Activated T-helper 17 cell treated with anti-CD3 and anti-CD28 coated beads, Interleukin-2, amount 50 U/mL, for 72 hours (primary cell): ENCODE measurements around the gene RNF26. TPM values are rescaled to one million over a fixed set of nuclear protein-coding genes. Genes with fewer than 3 reads are reported as not detected.

Source experiments
- ATAC-seq: fragments of 150-1000 bp; cut with Tn5 transposase; replicated peaks from 2 replicates; pipeline ENCODE4 v1.10.0; 2021; ENCODE audit warnings: mild to moderate bottlenecking, moderate library complexity
- H3K27ac Mint-ChIP-seq: one replicate; pipeline ENCODE4 v1.8.0; 2022; ENCODE audit warnings: mixed read lengths
- H3K27me3 Mint-ChIP-seq: one replicate; pipeline ENCODE4 v1.8.0; 2022; ENCODE audit warnings: mixed read lengths
- H3K36me3 Mint-ChIP-seq: one replicate; pipeline ENCODE4 v1.8.0; 2022; ENCODE audit warnings: low read depth, mild to moderate bottlenecking, mixed read lengths
- H3K4me1 Mint-ChIP-seq: one replicate; pipeline ENCODE4 v1.8.0; 2022; ENCODE audit warnings: mixed read lengths
- H3K4me3 Mint-ChIP-seq: one replicate; pipeline ENCODE4 v1.8.0; 2022; ENCODE audit warnings: mild to moderate bottlenecking, mixed read lengths
- H3K9me3 Mint-ChIP-seq: one replicate; pipeline ENCODE4 v1.8.0; 2022; ENCODE audit warnings: mixed read lengths
- total RNA-seq, 2 donors: library from RNA; stranded (reverse); gene quantifications; one replicate each; pipeline ENCODE4 v1.2.3, GENCODE V29; 2022

The RNF26 gene
- total RNA-seq, 2 donors from 2014 or later, result 23.7 to 32.6 TPM

DNA sequence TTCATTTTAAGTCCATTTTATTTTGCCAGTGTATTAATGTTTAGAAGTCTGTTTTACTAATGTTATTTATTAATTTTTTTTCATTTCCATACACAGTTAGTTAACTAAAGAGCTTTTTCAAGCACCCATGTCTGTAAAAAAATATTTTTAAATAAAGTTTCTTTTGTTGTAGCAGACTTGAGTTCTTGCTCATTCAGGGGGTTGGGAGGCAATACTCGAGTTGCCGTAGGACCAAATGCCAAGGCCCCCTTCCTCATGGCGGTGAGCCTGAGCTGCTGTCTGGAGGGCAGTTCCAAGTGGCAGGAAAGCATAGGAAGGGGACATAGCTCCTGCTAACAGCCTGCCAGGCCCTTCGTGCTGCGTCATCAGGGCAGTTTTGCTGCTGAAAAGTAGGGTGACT, 26.4 kb upstream of the RNF26 start:
- Mint-ChIP-seq H3K27me3 (no peaks in the 10 kb centered on the region), H3K4me1 (peaks cover 13% of the 10 kb centered on the region), H3K9me3 (no peaks in the 10 kb centered on the region), H3K36me3 (peaks cover 42% of the 10 kb centered on the region), H3K27ac (no peak overlapping the region), H3K4me3 (no peak overlapping the region)
- ATAC-seq, result no peak

DNA sequence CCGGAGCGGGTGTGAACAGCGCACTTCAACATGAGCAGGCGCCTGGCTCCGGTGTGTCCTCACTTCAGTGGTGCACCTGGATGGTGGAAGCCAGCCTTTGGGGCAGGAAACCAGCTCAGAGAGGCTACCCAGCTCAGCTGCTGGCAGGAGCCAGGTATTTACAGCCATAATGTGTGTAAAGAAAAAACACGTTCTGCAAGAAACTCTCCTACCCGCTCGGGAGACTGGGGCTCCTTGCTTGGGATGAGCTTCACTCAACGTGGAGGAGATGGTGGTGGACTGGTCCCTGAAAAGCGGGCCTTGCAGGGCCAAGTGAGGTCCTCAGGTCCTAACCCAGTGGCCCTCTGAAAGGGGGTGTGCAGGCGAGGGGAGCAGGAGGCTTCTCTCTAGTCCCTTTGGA, 24.9 kb upstream of the RNF26 start:
- no peaks in the 10 kb centered on the region for H3K27me3 Mint-ChIP-seq
- ATAC-seq, result no peak
- peaks cover 13% of the 10 kb centered on the region for H3K4me1 Mint-ChIP-seq
- H3K36me3 Mint-ChIP-seq, result peaks cover 27% of the 10 kb centered on the region
- no peak overlapping the region for H3K27ac Mint-ChIP-seq
- no peak overlapping the region for H3K4me3 Mint-ChIP-seq
- H3K9me3 Mint-ChIP-seq, result no peaks in the 10 kb centered on the region

- no peak overlapping the region for H3K27ac Mint-ChIP-seq
- no peak for ATAC-seq
- H3K27me3 Mint-ChIP-seq, result no peaks in the 10 kb centered on the region
- H3K4me3 Mint-ChIP-seq, result no peak overlapping the region
- H3K9me3 Mint-ChIP-seq, result no peaks in the 10 kb centered on the region
- peaks cover 11% of the 10 kb centered on the region for H3K4me1 Mint-ChIP-seq
- peaks cover 20% of the 10 kb centered on the region for H3K36me3 Mint-ChIP-seq
Measured at GRCh38 chr11:119309953-119310681, 24.2 kb upstream of the RNF26 start.

GRCh38 chr11:119310682-119311052, 23.7 kb upstream of the RNF26 start:
- Mint-ChIP-seq H3K4me1 (peaks cover 6% of the 10 kb centered on the region), H3K27me3 (no peaks in the 10 kb centered on the region), H3K36me3 (peaks cover 15% of the 10 kb centered on the region), H3K4me3 (no peak overlapping the region), H3K27ac (no peak overlapping the region), H3K9me3 (no peaks in the 10 kb centered on the region)
- ATAC-seq, result no peak

- H3K27ac Mint-ChIP-seq, result no peak overlapping the region
- H3K27me3 Mint-ChIP-seq, result no peaks in the 10 kb centered on the region
- peaks cover 10% of the 10 kb centered on the region for H3K4me1 Mint-ChIP-seq
- H3K36me3 Mint-ChIP-seq, result no peaks in the 10 kb centered on the region
- no peaks in the 10 kb centered on the region for H3K9me3 Mint-ChIP-seq
- peak overlapping the region; percentile 81 for H3K4me3 Mint-ChIP-seq
- ATAC-seq, result no peak
Measured at GRCh38 chr11:119314726-119315125, 19.6 kb upstream of the RNF26 start.

DNA sequence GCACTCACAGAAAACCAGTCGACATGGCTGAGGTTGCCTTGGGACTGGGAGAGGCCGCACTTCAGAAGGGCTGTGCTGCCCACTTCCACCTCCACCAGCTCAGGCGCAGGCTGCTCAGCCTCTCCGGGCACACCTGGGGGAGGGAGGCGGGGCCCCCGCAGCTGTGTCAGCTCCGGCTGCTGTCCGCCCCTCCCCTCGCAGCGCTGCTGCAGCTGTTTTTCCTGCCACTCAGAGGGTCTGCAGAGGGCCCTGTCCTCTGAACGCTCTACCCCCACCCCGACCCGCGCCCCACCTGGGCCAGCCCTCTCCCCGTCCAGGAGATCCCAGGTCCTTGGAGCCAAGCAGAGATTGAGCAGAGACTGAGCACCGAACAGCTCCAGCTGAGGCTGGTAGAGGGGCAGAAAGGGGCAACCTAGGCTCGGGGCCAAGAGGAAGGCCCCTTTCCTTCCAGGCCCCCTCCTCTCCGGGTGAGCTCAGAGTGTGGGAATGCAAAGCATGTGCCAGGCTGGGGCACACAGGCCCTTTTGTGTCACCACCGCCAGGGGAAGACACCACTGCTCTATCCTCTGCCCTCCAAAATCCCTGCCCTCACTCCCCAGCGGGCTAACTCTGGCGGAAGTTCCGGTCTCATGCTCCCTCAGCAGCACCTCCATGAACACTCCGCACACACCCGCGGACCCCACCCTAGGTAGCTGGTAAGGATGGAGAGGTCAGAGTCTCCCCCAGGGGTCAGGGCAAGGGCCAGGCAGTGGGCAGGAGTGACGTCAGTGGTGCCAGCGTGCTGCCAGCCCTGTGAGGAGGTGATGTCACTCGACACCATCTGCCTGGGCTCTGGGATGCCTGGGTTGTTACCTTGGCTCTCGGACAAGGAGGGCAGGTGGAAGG, 19.0 kb upstream of the RNF26 start:
- H3K4me3 Mint-ChIP-seq, result peak overlapping the region; percentile 81
- H3K9me3 Mint-ChIP-seq, result no peaks in the 10 kb centered on the region
- H3K36me3 Mint-ChIP-seq, result no peaks in the 10 kb centered on the region
- H3K27me3 Mint-ChIP-seq, result no peaks in the 10 kb centered on the region
- peak; percentile 66 for ATAC-seq
- peak overlapping the region; percentile 54 for H3K27ac Mint-ChIP-seq
- peaks cover 13% of the 10 kb centered on the region for H3K4me1 Mint-ChIP-seq

GRCh38 chr11:119316016-119316728, 18.2 kb upstream of the RNF26 start:
- Mint-ChIP-seq H3K27ac (peak overlapping the region; percentile 54), H3K27me3 (no peaks in the 10 kb centered on the region)
- ATAC-seq, result no peak

DNA sequence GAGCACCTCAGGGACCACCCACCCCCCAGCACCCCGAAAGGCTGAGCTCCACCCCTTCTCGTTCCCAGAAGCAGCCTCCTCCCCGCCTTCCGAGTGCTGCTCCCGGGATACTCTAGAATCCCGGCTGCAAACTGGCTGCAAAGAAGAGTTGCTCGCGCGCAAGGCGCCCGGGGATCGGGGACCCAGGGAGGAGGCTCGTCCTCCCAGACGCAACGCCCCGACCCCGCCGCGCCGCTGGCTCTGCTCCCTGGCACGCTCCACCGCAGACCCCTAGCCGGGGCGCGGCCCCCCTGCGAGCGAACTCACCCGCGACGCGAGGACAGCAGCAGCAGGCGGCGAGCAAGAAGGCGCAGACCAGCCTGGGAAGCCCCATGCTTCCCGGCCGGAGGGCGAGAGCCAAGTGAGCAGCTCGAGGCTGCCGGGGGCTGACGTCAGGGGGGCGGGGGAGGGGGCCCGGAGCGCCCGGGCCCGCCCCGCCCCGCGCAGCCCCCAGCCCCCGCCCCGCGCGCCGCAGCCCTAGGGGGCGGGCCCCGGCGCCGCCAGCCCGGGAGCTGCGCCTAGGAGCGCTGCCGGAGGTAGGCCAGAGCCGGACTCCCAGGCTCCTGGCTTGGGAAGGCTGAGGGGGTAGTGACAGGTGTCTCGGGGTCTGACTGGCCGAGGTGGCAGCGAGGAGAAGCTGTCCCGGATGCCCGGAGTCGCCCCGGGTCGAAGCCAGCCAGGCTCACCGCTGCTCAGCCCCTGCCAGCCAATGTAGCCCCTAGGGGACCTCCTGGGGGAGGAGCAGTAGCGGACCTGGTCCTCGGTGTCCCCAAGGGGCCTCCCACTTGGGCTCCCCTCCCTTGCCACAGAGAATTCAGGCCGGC, 17.4 kb upstream of the RNF26 start, which contains the start of gene MCAM:
TSS of gene MCAM (minus strand) at position 402 of the 863 bp plus-strand sequence. CDS start at position 373, 29 bp downstream.
- H3K4me1 Mint-ChIP-seq, result peaks cover 13% of the 10 kb centered on the region
- H3K4me3 Mint-ChIP-seq, result peak within 1 kb of the TSS; percentile 81
- ATAC-seq, result no peak
- H3K9me3 Mint-ChIP-seq, result no peaks in the 10 kb centered on the region
- no peaks in the 10 kb centered on the region for H3K27me3 Mint-ChIP-seq
- no peak within 1 kb of the TSS for H3K27ac Mint-ChIP-seq
- no peaks in the 10 kb centered on the region for H3K36me3 Mint-ChIP-seq

More at GRCh38 chr11:119316016-119316728, 18.2 kb upstream of the RNF26 start:
- H3K36me3 Mint-ChIP-seq, result no peaks in the 10 kb centered on the region
- peaks cover 13% of the 10 kb centered on the region for H3K4me1 Mint-ChIP-seq
- no peaks in the 10 kb centered on the region for H3K9me3 Mint-ChIP-seq
- peak overlapping the region; percentile 81 for H3K4me3 Mint-ChIP-seq

GRCh38 chr11:119317592-119318239, 16.6 kb upstream of the RNF26 start:
- Mint-ChIP-seq H3K9me3 (no peaks in the 10 kb centered on the region), H3K36me3 (no peaks in the 10 kb centered on the region), H3K4me3 (peak overlapping the region; percentile 74), H3K4me1 (peaks cover 17% of the 10 kb centered on the region), H3K27me3 (no peaks in the 10 kb centered on the region), H3K27ac (no peak overlapping the region)
- no peak for ATAC-seq

GRCh38 chr11:119318240-119319135, 15.8 kb upstream of the RNF26 start:
- H3K27me3 Mint-ChIP-seq, result no peaks in the 10 kb centered on the region

GRCh38 chr11:119319136-119319699, 15.1 kb upstream of the RNF26 start:
- H3K36me3 Mint-ChIP-seq, result no peaks in the 10 kb centered on the region
- peak overlapping the region; percentile 90 for H3K27ac Mint-ChIP-seq

More at GRCh38 chr11:119318240-119319135, 15.8 kb upstream of the RNF26 start:
- Mint-ChIP-seq H3K36me3 (no peaks in the 10 kb centered on the region), H3K4me3 (peak overlapping the region; percentile 74), H3K4me1 (peaks cover 18% of the 10 kb centered on the region), H3K9me3 (no peaks in the 10 kb centered on the region), H3K27ac (peak overlapping the region; percentile 90)
- ATAC-seq, result peak; percentile 64

DNA sequence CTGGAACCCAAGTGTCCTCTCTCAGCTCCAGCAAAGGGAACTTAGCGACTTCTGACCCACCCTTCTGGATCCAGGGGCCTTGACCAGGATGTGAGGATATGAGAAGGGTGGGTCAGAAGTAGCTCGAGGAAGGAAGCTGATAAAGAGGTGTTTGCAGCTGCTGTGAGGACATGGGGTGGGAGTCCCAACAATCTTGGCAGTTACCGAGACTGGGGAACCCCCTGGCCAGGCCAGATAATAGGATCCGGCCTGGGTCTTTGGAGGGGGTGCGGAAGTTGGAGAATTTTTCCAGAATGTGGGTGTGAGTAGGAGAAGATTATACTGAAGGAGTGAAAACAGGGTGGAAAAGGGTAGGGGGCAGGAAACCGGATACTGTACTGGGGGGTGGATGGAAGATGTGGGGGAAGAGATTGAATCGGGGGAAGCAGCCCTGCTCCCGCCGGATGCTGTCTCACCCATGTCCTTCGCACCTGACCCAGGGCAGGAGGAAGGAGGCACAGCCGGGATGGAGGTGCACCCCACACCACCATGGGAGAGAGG, 14.6 kb upstream of the RNF26 start:
- ATAC-seq, result no peak
- Mint-ChIP-seq H3K4me1 (peaks cover 22% of the 10 kb centered on the region), H3K27me3 (no peaks in the 10 kb centered on the region), H3K4me3 (peak overlapping the region; percentile 74), H3K36me3 (no peaks in the 10 kb centered on the region), H3K27ac (peak overlapping the region; percentile 39), H3K9me3 (no peaks in the 10 kb centered on the region)

More at GRCh38 chr11:119319136-119319699, 15.1 kb upstream of the RNF26 start:
- Mint-ChIP-seq H3K9me3 (no peaks in the 10 kb centered on the region), H3K4me1 (peaks cover 22% of the 10 kb centered on the region), H3K4me3 (peak overlapping the region; percentile 74), H3K27me3 (no peaks in the 10 kb centered on the region)
- ATAC-seq, result no peak
